HepG2 (cell line): Measurements from ENCODE around the gene IQCK. TPM values are rescaled to one million over a fixed set of nuclear protein-coding genes. Genes with fewer than 3 reads are reported as not detected.
A peak's percentile ranks its signal among the peaks of the same experiment; 100 is the strongest.

Experiments used
- ADNP ChIP-seq: sonication (generic); formaldehyde crosslinking; IDR thresholded peaks from 2 replicates; pipeline ENCODE4 v1.4.0; 2020; ENCODE audit warnings: missing genetic modification reagents
- ARID2 ChIP-seq: sonication (generic); formaldehyde crosslinking; IDR thresholded peaks from 2 replicates; pipeline ENCODE4 v1.8.1; 2022; ENCODE audit warnings: mild to moderate bottlenecking, missing genetic modification reagents, borderline replicate concordance
- BORCS8-MEF2B ChIP-seq: sonication (generic); formaldehyde crosslinking; IDR thresholded peaks from 2 replicates; pipeline ENCODE4 v1.8.0; 2022; ENCODE audit warnings: mild to moderate bottlenecking, missing genetic modification reagents
- KAT8 ChIP-seq: IDR thresholded peaks from 2 replicates; pipeline ENCODE4 v1.6.1; 2016; ENCODE audit warnings: missing genetic modification reagents, missing compliant biosample characterization
- ZKSCAN5 ChIP-seq: sonication (generic); formaldehyde crosslinking; IDR thresholded peaks from 2 replicates; pipeline ENCODE4 v1.5.1; 2020; ENCODE audit warnings: mild to moderate bottlenecking, missing genetic modification reagents
- ZMAT3 ChIP-seq: sonication (generic); formaldehyde crosslinking; conservative IDR thresholded peaks from 2 replicates; pipeline ENCODE4 v1.7.0; 2021; ENCODE audit warnings: missing genetic modification reagents
- ZNF124 ChIP-seq: sonication (generic); formaldehyde crosslinking; IDR thresholded peaks from 2 replicates; pipeline ENCODE4 v1.4.0; 2020; ENCODE audit warnings: missing genetic modification reagents
- ZNF382 ChIP-seq: sonication (generic); formaldehyde crosslinking; IDR thresholded peaks from 2 replicates; pipeline ENCODE4 v1.5.0; 2020; ENCODE audit warnings: missing genetic modification reagents, mild to moderate bottlenecking, borderline replicate concordance
- ZNF501 ChIP-seq: sonication (generic); formaldehyde crosslinking; IDR thresholded peaks from 2 replicates; pipeline ENCODE4 v1.5.1; 2020; ENCODE audit warnings: mild to moderate bottlenecking, moderate library complexity, missing genetic modification reagents
- ZNF598 ChIP-seq: sonication (generic); formaldehyde crosslinking; IDR thresholded peaks from 2 replicates; pipeline ENCODE4 v1.5.1; 2020; ENCODE audit warnings: mild to moderate bottlenecking, missing genetic modification reagents, borderline replicate concordance
- ZNF747 ChIP-seq: sonication (generic); formaldehyde crosslinking; IDR thresholded peaks from 2 replicates; pipeline ENCODE4 v1.8.1; 2023; ENCODE audit warnings: missing genetic modification reagents, mild to moderate bottlenecking, borderline replicate concordance
- ZZZ3 ChIP-seq: sonication (generic); formaldehyde crosslinking; IDR thresholded peaks from 2 replicates; pipeline ENCODE4 v1.4.0; 2020; ENCODE audit warnings: missing genetic modification reagents, mild to moderate bottlenecking, borderline replicate concordance
- polyA plus RNA-seq, 8 experiments: library from polyadenylated mRNA; depleted of rRNA in 3 of 8; stranded (reverse) in 7 of 8; unstranded in 1 of 8; fragments of >200 nt; fragmentation: Illumina TruSeq in 4 of 8; extraction: Trizol in 4 of 8; gene quantifications; 2 replicates each; pipeline versions ENCODE4 v1.2.1 to v1.2.3, GENCODE V29; 2011 to 2016; ENCODE audit warnings: low read depth in 4 of 8, missing spikeins in 1 of 8, mixed read lengths in 1 of 8; ENCODE audit not compliant: insufficient read depth in 1 of 8
- total RNA-seq, 5 experiments: library from RNA; depleted of rRNA; stranded (reverse); fragments of >200 nt; fragmentation: Illumina TruSeq; extraction: Trizol; gene quantifications; 2 replicates each; pipeline ENCODE4 v1.2.3, GENCODE V29; 2016; ENCODE audit warnings: low read depth in 1 of 5
- TF ChIP-seq, protein P1 (sequence below): sonication (generic); formaldehyde crosslinking; IDR thresholded peaks from 2 replicates; pipeline ENCODE4 v1.4.0; 2020; ENCODE audit warnings: missing genetic modification reagents
- TF ChIP-seq, protein P2 (sequence below): sonication (generic); formaldehyde crosslinking; IDR thresholded peaks from 2 replicates; pipeline ENCODE4 v1.5.0; 2020; ENCODE audit warnings: missing genetic modification reagents
- TF ChIP-seq, protein P3 (sequence below): IDR thresholded peaks from 2 replicates; pipeline ENCODE4 v1.6.1; 2016
- TF ChIP-seq, protein P4 (sequence below): sonication (generic); formaldehyde crosslinking; IDR thresholded peaks from 2 replicates; pipeline ENCODE4 v1.4.0; 2020; ENCODE audit warnings: missing genetic modification reagents

IQCK gene
- total and polyA plus RNA-seq, 2 of the 13 experiments (the other 11 are each of a cell fraction or from before 2014, with no cell fraction given): 5.1 to 7.3 TPM

DNA sequence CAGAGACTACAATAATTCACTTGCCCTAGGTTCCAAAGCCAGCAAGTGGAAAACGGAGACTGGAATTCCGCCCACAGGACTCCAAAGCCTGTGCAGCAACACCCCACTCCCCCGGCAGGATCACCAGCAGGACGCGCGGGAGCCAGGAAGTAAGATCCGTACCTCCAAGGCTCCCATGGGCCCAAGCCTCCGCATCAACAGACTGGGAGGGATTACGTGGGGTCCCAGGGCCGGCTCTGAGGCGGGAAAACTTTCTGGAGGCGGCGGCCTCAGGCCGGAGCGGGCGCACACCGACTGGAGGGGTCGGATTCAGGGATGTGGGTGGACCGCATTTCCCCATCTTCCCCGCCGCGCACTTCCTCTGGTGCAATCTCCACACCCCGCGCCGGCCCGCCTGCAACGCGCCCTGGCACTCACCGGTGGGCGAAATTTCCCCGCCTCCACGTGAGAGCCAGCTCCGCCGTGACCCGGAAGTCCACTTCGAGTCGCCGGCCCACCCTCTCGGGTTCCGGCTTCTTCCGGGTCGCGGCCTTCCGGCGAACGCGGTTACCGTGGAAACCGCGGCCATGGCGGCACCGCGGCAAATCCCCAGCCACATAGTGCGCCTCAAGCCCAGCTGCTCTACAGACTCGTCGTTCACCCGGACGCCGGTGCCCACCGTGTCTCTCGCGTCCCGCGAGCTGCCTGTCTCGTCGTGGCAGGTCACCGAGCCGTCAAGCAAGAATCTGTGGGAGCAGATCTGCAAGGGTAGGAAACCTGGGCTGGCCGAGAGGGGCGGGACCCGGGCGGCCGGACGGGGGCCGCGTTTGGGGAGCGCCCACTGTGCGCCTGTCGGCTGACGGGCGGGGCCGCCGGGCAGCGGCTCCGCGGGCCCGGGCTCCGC, at the start of gene IQCK, which contains the start of gene KNOP1 (continued):
- TF ChIP-seq, protein P1, sequence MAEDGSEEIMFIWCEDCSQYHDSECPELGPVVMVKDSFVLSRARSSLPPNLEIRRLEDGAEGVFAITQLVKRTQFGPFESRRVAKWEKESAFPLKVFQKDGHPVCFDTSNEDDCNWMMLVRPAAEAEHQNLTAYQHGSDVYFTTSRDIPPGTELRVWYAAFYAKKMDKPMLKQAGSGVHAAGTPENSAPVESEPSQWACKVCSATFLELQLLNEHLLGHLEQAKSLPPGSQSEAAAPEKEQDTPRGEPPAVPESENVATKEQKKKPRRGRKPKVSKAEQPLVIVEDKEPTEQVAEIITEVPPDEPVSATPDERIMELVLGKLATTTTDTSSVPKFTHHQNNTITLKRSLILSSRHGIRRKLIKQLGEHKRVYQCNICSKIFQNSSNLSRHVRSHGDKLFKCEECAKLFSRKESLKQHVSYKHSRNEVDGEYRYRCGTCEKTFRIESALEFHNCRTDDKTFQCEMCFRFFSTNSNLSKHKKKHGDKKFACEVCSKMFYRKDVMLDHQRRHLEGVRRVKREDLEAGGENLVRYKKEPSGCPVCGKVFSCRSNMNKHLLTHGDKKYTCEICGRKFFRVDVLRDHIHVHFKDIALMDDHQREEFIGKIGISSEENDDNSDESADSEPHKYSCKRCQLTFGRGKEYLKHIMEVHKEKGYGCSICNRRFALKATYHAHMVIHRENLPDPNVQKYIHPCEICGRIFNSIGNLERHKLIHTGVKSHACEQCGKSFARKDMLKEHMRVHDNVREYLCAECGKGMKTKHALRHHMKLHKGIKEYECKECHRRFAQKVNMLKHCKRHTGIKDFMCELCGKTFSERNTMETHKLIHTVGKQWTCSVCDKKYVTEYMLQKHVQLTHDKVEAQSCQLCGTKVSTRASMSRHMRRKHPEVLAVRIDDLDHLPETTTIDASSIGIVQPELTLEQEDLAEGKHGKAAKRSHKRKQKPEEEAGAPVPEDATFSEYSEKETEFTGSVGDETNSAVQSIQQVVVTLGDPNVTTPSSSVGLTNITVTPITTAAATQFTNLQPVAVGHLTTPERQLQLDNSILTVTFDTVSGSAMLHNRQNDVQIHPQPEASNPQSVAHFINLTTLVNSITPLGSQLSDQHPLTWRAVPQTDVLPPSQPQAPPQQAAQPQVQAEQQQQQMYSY: peak; percentile 30; the same call in 1 of the 2 replicates
- TF ChIP-seq ZMAT3 (CRISPR knock-in tag): peak; percentile 62; the same call in 1 of the 2 replicates
- peak; percentile 98 for TF ChIP-seq KAT8
- TF ChIP-seq ZNF598: peak; percentile 99
- TF ChIP-seq, protein P2, sequence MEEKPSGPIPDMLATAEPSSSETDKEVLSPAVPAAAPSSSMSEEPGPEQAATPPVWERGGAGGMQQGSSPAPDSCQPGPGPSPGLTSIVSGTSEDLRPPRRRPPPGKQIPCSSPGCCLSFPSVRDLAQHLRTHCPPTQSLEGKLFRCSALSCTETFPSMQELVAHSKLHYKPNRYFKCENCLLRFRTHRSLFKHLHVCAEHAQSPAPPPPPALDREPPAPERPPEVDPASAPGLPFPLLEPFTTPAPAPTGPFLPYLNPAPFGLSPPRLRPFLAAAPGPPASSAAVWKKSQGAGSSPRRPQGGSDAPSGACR: peak; percentile 90; the same call in 1 of the 2 replicates
- TF ChIP-seq, protein P3, sequence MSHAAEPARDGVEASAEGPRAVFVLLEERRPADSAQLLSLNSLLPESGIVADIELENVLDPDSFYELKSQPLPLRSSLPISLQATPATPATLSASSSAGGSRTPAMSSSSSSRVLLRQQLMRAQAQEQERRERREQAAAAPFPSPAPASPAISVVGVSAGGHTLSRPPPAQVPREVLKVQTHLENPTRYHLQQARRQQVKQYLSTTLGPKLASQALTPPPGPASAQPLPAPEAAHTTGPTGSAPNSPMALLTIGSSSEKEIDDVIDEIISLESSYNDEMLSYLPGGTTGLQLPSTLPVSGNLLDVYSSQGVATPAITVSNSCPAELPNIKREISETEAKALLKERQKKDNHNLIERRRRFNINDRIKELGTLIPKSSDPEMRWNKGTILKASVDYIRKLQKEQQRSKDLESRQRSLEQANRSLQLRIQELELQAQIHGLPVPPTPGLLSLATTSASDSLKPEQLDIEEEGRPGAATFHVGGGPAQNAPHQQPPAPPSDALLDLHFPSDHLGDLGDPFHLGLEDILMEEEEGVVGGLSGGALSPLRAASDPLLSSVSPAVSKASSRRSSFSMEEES (CRISPR knock-in tag): no peak; the same call in 1 of the 2 replicates
- TF ChIP-seq ARID2: no peak
- peak; percentile 83; the same call in 1 of the 2 replicates for TF ChIP-seq ZNF747
- peak; percentile 99 for TF ChIP-seq ZZZ3 (CRISPR knock-in tag)
- no peak for TF ChIP-seq ZNF382 (CRISPR knock-in tag)
- TF ChIP-seq, protein P4, sequence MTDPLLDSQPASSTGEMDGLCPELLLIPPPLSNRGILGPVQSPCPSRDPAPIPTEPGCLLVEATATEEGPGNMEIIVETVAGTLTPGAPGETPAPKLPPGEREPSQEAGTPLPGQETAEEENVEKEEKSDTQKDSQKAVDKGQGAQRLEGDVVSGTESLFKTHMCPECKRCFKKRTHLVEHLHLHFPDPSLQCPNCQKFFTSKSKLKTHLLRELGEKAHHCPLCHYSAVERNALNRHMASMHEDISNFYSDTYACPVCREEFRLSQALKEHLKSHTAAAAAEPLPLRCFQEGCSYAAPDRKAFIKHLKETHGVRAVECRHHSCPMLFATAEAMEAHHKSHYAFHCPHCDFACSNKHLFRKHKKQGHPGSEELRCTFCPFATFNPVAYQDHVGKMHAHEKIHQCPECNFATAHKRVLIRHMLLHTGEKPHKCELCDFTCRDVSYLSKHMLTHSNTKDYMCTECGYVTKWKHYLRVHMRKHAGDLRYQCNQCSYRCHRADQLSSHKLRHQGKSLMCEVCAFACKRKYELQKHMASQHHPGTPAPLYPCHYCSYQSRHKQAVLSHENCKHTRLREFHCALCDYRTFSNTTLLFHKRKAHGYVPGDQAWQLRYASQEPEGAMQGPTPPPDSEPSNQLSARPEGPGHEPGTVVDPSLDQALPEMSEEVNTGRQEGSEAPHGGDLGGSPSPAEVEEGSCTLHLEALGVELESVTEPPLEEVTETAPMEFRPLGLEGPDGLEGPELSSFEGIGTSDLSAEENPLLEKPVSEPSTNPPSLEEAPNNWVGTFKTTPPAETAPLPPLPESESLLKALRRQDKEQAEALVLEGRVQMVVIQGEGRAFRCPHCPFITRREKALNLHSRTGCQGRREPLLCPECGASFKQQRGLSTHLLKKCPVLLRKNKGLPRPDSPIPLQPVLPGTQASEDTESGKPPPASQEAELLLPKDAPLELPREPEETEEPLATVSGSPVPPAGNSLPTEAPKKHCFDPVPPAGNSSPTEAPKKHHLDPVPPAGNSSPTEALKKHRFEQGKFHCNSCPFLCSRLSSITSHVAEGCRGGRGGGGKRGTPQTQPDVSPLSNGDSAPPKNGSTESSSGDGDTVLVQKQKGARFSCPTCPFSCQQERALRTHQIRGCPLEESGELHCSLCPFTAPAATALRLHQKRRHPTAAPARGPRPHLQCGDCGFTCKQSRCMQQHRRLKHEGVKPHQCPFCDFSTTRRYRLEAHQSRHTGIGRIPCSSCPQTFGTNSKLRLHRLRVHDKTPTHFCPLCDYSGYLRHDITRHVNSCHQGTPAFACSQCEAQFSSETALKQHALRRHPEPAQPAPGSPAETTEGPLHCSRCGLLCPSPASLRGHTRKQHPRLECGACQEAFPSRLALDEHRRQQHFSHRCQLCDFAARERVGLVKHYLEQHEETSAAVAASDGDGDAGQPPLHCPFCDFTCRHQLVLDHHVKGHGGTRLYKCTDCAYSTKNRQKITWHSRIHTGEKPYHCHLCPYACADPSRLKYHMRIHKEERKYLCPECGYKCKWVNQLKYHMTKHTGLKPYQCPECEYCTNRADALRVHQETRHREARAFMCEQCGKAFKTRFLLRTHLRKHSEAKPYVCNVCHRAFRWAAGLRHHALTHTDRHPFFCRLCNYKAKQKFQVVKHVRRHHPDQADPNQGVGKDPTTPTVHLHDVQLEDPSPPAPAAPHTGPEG: no peak; the same call in 1 of the 2 replicates
- no peak for TF ChIP-seq ADNP
- peak; percentile 96; the same call in 1 of the 2 replicates for TF ChIP-seq BORCS8-MEF2B
- TF ChIP-seq ZKSCAN5 (CRISPR knock-in tag): no peak
- peak; percentile 100 for TF ChIP-seq ZNF501 (CRISPR knock-in tag)
- TF ChIP-seq ZNF124 (CRISPR knock-in tag): no peak; the same call in none of the 2 replicates
